K562 treated with DMSO at 1 percent for 48 hours (cell line): ENCODE measurements around the gene PCYT2. TPM values are rescaled to one million over a fixed set of nuclear protein-coding genes. Genes with fewer than 3 reads are reported as not detected.

Experiments
- total RNA-seq: library from RNA; unstranded; fragments of 300-600 nt; gene quantifications from 2 replicates; pipeline ENCODE4 v1.2.3, GENCODE V29; 2022; ENCODE audit warnings: low replicate concordance; ENCODE audit errors: extremely low read depth

Gene PCYT2
- not detected in 2 replicates for total RNA-seq

DNA sequence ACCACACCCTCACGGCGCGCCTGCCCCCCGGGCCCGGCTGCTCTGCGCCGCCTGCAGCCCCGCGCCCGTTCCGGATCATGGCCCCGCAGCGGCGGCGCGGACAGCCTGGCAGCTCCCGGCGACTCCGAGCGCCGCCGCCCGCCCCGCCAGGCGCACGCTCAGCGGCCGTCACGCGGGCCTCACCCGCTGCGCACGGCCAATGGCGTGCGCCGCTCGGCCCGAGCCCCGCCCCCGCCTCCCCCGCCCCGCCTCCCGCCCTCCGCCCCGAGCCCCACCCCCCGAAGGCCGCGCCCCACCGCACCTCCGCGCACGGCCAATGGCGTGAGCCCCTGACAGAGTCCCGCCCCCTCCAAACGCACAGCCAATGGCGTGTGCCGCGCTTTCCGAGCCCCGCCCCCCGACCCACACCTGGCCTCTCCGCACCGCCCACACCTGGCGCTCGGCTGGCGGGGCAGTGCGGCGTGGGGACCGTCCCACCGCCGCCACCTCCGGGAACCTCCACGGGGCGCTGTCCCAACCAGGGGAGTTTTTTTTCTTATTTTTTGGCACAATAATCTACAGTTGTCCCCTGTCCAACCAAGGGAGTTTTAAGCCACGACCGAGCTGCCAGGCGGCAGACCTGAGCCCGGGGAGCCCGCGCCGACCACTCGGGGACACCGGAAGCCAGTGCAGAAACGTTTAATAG is at the start of gene PCYT2:
Gene PCYT2, minus strand, starts transcription at position 123 of the 685 bp plus-strand sequence. Its CDS starts 44 bp downstream, at position 79.

DNA sequence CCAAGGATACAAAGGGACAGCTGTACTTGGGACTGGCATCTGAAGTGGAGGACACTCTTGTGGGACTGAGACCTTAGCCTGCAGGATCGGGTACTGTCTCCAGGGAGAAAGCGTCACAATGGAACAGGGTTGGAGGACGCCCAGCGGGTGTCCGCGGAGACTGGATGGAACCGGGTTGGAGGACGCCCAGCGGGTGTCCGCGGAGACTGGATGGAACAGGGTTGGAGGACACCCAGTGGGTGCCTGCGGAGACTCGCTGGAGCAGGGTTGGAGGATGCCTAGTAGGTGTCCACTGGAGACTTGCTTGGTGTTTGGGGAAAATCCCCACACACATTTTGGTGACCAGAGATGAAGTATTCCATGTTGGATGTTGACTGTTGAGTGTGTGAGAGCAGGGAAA is 36.0 kb upstream of the PCYT2 start, which contains the start of gene MYADML2:
Gene MYADML2, minus strand, starts transcription at position 45 of the 400 bp plus-strand sequence. CDS start 5,492 bp downstream, outside the sequence.

DNA sequence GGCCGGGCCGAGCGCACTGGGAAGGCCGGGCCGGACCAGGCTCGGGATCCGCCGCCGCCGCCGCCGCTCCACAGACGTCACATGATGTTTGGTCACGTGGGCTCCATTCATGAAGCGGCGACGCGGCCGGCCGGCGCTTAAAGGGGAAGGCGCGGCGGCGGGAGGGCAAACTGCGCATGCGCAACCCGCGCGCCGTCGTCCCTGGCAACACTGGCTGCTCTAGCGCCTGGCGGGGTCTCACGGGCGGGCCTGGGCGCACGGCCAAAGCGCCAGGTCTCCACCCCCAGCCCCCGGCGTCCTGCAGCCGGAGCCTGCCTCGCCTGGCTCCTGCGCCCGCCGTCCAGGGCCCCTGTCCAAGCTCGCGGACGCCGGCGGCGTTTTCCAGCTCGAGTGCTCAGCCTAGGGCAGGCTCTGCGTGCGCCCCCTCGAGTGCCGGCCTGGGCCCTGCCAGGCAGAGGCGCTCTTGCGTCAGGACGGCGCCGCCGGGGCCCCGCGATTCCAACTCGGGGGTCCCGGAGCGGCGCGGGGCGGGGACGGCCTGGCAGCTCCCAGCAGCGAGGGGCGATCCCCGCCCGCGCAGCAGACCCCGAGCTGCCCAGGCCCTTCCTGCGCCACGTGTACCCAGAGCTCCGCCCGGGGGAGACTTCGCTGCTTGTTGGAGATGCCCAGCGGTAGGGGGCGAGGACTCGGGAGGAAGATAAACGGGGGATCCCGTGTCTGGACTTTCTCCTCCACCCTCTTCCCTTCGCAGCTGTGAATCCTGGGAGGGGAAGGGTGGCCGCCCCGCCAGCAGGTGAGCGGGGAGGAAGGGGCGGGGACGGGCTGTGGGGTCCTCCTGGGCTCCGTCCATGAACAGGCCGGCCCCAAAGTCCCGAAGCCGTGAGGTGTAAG is 16.7 kb upstream of the PCYT2 start, which contains the start of gene MAFG:
Gene MAFG, minus strand, starts transcription at position 83 of the 891 bp plus-strand sequence. CDS start 4,550 bp downstream, outside the sequence.

DNA sequence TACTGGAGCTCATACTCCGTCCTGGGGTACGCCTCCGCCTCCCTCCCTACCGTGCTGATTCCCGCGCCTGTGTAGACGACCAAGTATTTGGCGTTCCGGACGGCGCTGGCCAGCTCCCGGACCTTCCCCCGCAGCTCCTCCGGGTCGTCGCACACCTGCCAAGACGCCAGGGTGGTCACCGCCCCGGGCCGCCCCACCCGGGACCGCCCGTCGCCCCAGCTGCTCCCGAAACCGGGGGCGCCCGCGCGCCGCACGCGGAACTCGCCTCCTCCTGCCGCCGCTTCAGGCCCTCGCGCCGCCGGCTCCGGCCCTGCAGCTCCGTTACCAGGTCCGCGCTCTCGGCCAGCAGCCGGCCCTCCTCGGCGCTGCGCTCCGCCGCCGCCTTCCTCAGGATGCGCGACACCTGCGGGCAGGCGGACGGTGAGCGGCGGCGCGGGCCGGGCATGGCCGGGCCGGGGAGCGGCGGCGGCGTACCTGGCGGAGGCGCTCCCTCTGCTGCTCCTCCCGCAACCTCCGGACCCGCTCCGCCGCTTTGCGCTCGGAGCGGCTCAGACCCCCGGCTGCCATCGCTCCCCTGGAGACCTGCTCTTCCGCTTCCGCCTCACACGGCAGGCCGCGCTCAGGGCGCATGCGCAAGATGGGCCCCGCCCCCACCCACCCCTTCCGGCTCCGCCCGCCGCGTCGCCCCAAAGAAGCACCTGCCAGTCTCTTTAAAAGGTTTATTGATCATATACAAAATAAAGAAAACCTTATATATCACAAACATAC is 6.5 kb upstream of the PCYT2 start, which contains the start of gene SIRT7:
Gene SIRT7, minus strand, starts transcription at position 612 of the 768 bp plus-strand sequence. Its CDS starts 45 bp downstream, at position 567.

DNA sequence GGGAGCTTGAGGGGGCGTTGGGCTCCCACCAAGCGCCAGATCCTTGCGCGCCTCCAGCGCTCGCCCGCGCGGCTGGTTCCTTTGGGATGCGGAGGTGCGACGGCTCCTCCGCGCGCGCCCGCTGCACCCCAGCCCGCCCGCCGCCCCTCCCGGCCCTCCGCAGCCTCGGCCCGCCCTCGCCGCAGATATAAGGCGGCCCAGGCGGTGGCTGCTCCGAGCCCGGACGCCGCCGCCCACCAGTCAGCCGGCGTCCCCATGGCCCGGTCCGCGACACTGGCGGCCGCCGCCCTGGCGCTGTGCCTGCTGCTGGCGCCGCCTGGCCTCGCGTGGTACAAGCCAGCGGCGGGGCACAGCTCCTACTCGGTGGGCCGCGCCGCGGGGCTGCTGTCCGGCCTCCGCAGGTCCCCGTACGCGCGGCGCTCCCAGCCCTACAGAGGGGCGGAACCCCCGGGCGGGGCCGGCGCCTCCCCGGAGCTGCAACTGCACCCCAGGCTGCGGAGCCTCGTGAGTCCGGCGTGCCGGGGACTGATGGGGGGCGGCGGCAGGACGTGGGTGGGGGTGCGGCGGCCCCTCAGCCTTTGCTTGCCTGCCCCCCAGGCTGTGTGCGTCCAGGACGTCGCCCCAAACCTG is 9.1 kb downstream of the PCYT2 start, which contains the start of gene NPB:
Gene NPB, plus strand, starts transcription at position 216 of the 630 bp plus-strand sequence. Its CDS starts 40 bp downstream, at position 256.

DNA sequence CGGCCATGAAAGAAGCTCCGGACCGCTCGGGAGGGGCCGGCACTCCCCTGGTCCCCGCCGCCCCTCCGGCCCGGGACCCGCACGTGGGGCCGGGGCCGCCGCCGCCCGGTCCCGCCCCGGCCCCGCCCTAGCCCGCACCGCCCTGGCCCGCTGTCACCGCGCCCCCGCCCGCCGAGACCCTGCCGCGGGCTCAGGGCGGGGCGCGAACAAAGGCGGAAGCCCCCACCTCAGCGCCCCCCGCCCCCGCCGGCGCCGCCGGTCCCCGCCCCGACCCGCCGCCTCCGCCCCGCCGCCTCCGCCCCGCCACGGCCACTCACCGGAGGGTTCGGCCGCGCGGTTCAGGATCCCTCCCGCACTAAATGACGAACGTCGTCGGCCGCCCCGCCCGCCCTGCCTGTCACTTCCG is 40.2 kb downstream of the PCYT2 start, which contains the start of gene ARHGDIA:
Gene ARHGDIA, minus strand, starts transcription at position 357 of the 406 bp plus-strand sequence. CDS start 1,407 bp downstream, outside the sequence.

DNA sequence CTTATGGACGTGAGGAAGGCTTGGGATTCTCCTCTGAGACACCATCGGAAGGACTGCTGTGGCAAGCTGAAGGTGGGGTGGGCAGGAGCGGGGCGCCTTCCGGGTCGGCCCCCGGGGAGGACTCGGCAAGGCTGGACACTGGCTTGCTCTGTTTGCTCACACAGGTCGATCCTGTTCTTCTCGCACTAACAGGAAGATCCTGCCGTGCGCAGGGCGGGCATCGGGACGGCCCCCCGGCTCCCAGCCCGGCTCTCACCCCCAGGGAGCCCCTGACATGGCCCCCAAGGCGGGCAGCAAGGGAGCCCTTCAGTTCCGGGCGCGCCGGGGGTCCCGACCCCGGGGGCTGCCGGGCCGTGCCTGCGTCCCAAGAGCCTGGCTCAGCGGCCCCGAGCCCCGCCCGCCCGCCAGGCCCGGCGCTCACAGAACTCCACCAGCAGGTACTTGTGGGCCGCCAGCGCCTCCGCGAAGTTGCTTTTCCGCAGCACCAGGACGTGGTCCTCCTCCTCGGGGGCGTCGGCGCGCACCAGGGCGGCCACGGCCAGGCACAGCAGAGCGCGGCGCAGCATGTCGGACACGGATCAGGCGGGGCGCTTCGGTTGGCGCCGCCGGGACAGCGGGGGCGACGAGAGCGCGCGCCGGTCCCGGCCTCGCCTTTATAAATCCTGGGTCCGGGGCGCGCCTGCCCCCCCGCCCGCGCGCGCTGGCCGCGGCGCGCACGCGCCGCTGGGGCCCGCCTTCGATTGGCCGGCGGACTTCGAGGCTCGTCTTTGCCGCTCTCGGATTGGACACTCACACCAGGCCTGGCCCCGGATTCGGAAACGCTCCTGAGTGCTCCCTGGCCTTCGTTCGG is 51.1 kb downstream of the PCYT2 start, which contains the start of gene P4HB:
Gene P4HB, minus strand, starts transcription at position 630 of the 850 bp plus-strand sequence. Its CDS starts 64 bp downstream, at position 566.

Other genes starting within 250 kb of the PCYT2 start
- gene OXLD1, start 244.8 kb downstream of the PCYT2 start, total RNA-seq: not detected in 2 replicates
- gene CCDC137, start 244.7 kb downstream of the PCYT2 start, total RNA-seq: not detected in 2 replicates
- not detected in 2 replicates for gene ARL16, start 227.6 kb downstream of the PCYT2 start, total RNA-seq
- gene HGS, start 227.4 kb downstream of the PCYT2 start, total RNA-seq: not detected in 2 replicates
- not detected in 2 replicates for gene MRPL12, start 208.0 kb downstream of the PCYT2 start, total RNA-seq
- not detected in 2 replicates for gene SLC25A10, start 199.1 kb downstream of the PCYT2 start, total RNA-seq
- gene GCGR, start 107.2 kb downstream of the PCYT2 start, total RNA-seq: not detected in 2 replicates
- gene MCRIP1, start 78.1 kb downstream of the PCYT2 start, total RNA-seq: not detected in 2 replicates
- gene PPP1R27, start 76.3 kb downstream of the PCYT2 start, total RNA-seq: not detected in 2 replicates
- gene P4HB, start 50.9 kb downstream of the PCYT2 start, total RNA-seq: 1,566 TPM in 1 of 2 replicates, not detected in the other
- gene ARHGDIA, start 40.1 kb downstream of the PCYT2 start, total RNA-seq: 847 TPM in 1 of 2 replicates, not detected in the other
- not detected in 2 replicates for gene ALYREF, start 19.8 kb downstream of the PCYT2 start, total RNA-seq
- 1,946 TPM in 1 of 2 replicates, not detected in the other for gene ANAPC11, start 19.7 kb downstream of the PCYT2 start, total RNA-seq
- not detected in 2 replicates for gene NPB, start 9.2 kb downstream of the PCYT2 start, total RNA-seq
- gene SIRT7, start 6.8 kb upstream of the PCYT2 start, total RNA-seq: not detected in 2 replicates
- gene MAFG, start 16.3 kb upstream of the PCYT2 start, total RNA-seq: not detected in 2 replicates
- gene PYCR1, start 25.9 kb upstream of the PCYT2 start, total RNA-seq: not detected in 2 replicates
- not detected in 2 replicates for gene MYADML2, start 35.8 kb upstream of the PCYT2 start, total RNA-seq
- not detected in 2 replicates for gene NOTUM, start 49.8 kb upstream of the PCYT2 start, total RNA-seq
- not detected in 2 replicates for gene ASPSCR1, start 66.2 kb upstream of the PCYT2 start, total RNA-seq
- not detected in 2 replicates for gene CENPX, start 111.5 kb upstream of the PCYT2 start, total RNA-seq
- gene LRRC45, start 111.9 kb upstream of the PCYT2 start, total RNA-seq: not detected in 2 replicates
- gene RAC3, start 120.3 kb upstream of the PCYT2 start, total RNA-seq: not detected in 2 replicates
- gene DCXR, start 126.3 kb upstream of the PCYT2 start, total RNA-seq: not detected in 2 replicates
- not detected in 2 replicates for gene RFNG, start 140.4 kb upstream of the PCYT2 start, total RNA-seq
- 331 TPM in 1 of 2 replicates, not detected in the other for gene GPS1, start 140.5 kb upstream of the PCYT2 start, total RNA-seq
- gene DUS1L, start 154.4 kb upstream of the PCYT2 start, total RNA-seq: not detected in 2 replicates
- 80.4 TPM in 1 of 2 replicates, not detected in the other for gene FASN, start 186.8 kb upstream of the PCYT2 start, total RNA-seq